Kidney epithelial cell (primary cell): ENCODE measurements around the gene SCMH1. TPM values are rescaled to one million over a fixed set of nuclear protein-coding genes. Genes with fewer than 3 reads are reported as not detected.
"Not testable (repeated sequence)": the region's sequence is repeated elsewhere in the genome, so short reads cannot be mapped to it uniquely, and the experiment has no call there.

Source experiments
- DNase-seq: peaks from one replicate; pipeline ENCODE4 v3.0.0-alpha.2; 2010; ENCODE audit warnings: low read depth
- H3K27me3 ChIP-seq: 2 replicates; pipeline ENCODE4 v1.6.0; 2011; ENCODE audit warnings: low read length; ENCODE audit not compliant: control insufficient read depth, insufficient read depth
- H3K36me3 ChIP-seq: 2 replicates; pipeline ENCODE4 v1.5.1; 2011; ENCODE audit warnings: low read length; ENCODE audit not compliant: control insufficient read depth, insufficient read depth
- H3K4me3 ChIP-seq: 2 replicates; pipeline ENCODE4 v1.5.1; 2011; ENCODE audit warnings: low read depth, mild to moderate bottlenecking, control low read depth, low read length
- CTCF ChIP-seq: IDR thresholded peaks from 2 replicates; pipeline ENCODE4 v1.5.1; 2011; ENCODE audit warnings: mild to moderate bottlenecking, moderate library complexity, low read length, control low read depth, inconsistent platforms; ENCODE audit not compliant: insufficient read depth, poor library complexity, severe bottlenecking
- total RNA-seq: library from RNA; depleted of rRNA; stranded (reverse); fragments of >200 nt; gene quantifications from 2 replicates; pipeline ENCODE4 v1.2.3, GENCODE V29; 2015

The SCMH1 gene
- total RNA-seq, 1 donor from 2014 or later = 24.3 TPM

GRCh38 chr1:41200728-41201127, 41.4 kb downstream of the SCMH1 start:
- no peaks in the 10 kb centered on the region for H3K36me3 ChIP-seq
- no peak for TF ChIP-seq CTCF

GRCh38 chr1:41199375-41199774, 42.7 kb downstream of the SCMH1 start:
- H3K36me3 ChIP-seq = no peaks in the 10 kb centered on the region
- H3K4me3 ChIP-seq = no peak overlapping the region
- DNase-seq = no peak
- no peak for TF ChIP-seq CTCF
- H3K27me3 ChIP-seq = no peaks in the 10 kb centered on the region

More at GRCh38 chr1:41200728-41201127, 41.4 kb downstream of the SCMH1 start:
- no peak overlapping the region for H3K4me3 ChIP-seq
- H3K27me3 ChIP-seq = no peaks in the 10 kb centered on the region
- no peak for DNase-seq

- Histone ChIP-seq H3K27me3 (no peaks in the 10 kb centered on the region), H3K36me3 (no peaks in the 10 kb centered on the region), H3K4me3 (no peak overlapping the region)
- no peak for DNase-seq
- no peak for TF ChIP-seq CTCF
These were observed 49.5 kb downstream of the SCMH1 start for GRCh38 chr1:41192456-41193178.

GRCh38 chr1:41184446-41184845, 57.7 kb downstream of the SCMH1 start:
- Histone ChIP-seq H3K36me3 (no peaks in the 10 kb centered on the region), H3K4me3 (no peak overlapping the region), H3K27me3 (no peaks in the 10 kb centered on the region)
- no peak for DNase-seq
- TF ChIP-seq CTCF = no peak

GRCh38 chr1:41178230-41178629, 63.9 kb downstream of the SCMH1 start:
- DNase-seq = not testable (repeated sequence)

GRCh38 chr1:41175546-41175945, 66.6 kb downstream of the SCMH1 start:
- no peaks in the 10 kb centered on the region for H3K36me3 ChIP-seq
- TF ChIP-seq CTCF = no peak
- H3K27me3 ChIP-seq = no peaks in the 10 kb centered on the region
- DNase-seq = no peak
- H3K4me3 ChIP-seq = no peak overlapping the region

More at GRCh38 chr1:41178230-41178629, 63.9 kb downstream of the SCMH1 start:
- H3K27me3 ChIP-seq, H3K36me3 ChIP-seq, H3K4me3 ChIP-seq: not testable (repeated sequence)
